Suppressor macrophage (primary cell): ENCODE results near the gene KLHL30.
A peak's percentile ranks its signal among the peaks of the same experiment; 100 is the strongest.

Experiments used
- DNase-seq, 4 experiments: peaks; one replicate each; pipeline ENCODE4 v3.0.0-alpha.2; 2020 to 2022

KLHL30 gene

DNA sequence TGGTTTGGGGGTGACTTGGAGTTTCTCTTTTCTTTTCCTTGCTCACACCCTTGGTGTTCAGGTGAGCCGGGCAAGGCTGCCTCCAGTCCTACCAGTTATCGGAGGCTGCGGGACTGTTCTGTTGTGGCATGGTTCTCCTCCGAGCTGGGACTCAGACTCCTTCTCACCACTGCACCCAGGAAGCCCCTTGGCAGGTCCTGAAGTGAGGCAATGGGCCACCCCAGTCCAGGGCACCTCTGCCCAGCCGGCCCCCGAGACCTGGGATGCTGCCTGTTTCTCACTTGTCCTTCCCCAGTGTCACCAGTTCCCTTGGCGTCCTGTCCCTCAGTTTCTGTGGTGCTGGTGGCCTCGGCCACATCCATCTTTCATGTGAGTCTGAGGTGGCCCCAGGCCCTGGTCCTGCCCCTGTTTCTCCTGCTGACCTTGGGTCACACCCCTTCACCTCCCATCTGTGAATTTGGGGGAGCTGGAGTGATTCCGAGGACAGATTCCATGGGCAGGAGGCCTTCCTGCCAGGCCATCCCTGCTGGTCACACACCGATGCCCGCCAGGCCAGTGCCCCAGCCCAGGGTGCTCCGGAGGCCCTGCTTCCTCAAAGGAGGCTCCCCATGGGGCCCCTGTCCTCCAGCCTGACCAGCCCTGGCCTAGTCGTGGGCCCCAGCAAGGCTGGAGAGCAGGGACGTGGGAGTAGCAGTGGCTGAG, 6.6 kb upstream of the KLHL30 start:
- DNase-seq = no peak

DNA sequence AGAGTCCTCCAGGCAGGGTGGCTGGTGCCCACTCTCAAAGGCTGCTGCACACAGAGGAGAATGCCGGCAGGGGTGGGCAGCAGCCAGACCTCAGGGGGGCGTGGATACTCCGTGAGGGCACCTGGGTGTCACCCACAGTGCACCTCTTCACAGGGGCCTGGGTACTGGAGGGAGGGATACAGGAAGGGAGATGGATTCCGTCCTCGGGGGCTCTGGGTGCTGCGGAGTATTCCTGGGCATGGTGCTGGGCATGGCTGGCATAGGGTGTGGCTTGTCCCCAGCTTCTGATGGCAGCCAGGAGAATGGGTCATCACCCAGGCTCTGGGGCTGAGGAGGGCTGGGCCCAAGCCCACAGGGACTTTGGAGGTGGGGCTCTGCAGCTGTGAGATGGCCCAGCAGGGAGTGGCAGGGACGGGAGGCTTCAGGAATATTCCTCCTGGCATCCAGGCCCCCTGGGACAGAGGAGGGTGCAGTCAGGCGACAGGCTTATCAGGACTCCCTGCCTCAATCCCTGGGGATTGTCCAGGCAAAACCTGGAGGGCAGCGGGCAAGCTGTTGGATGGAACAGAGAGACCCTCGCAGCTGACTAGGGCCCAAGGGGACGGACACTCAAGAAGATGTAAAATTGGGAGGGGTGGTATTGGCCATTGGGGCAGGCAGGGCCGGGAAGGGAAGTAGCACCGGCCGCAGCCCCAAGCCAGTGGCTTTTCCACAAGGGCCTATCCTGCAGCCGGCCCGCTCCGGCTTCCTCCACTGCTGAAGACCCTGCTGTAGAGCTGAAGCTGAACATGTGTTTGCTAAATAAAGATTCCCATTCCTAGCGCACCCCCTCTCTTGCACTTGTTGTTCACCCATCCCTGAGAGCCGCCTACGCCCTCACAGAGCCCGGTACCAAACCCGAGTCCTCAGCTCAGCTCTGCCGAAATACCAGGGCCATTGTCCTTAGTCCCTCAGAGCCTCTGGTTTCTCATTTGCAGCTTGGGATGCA, 5.7 kb upstream of the KLHL30 start:
- no peak for DNase-seq

DNA sequence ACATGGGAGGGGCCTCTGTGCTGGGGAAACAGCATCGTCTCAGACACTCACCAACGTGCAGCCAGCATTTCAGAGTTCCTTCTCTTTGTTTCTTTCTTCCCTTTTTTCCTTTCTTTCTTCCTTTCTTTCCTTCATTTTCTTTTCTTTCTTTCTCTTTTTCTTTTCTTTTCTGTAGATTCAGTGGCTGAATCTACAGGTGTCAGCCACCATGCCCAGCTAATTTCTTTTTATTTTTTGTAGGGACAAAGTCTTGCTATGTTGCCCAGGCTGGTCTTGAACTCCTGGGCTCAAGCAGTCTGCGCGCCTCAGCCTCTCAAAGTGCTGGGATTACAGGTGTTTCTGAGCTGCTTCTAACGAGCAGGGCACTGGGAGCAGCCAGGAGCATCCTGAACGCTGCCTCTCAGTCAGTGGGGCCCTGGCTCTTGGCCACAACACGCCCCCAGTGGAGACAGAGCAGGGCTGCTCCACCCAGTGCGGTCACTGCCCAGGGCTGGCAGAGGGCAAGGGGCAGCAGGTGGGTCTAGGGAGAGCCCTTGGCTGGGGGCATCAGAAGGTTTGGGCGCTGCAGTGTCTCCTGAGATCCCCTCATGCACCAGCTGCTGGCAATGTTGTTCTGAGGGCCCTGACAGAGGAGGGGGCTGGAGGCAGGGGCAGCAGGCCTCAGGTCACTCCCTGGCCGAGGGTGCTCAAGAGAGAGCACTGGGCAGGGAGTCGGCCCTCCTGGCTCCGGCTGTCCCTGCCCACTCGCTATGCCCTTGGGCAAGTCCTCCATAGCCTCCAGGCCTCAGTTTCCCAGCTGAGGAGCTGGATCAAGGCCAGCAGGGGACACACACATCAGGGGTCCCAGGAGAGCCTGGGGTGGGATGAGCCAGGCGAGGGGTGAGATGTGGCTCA, 4.7 kb upstream of the KLHL30 start:
- DNase-seq = no peak

DNA sequence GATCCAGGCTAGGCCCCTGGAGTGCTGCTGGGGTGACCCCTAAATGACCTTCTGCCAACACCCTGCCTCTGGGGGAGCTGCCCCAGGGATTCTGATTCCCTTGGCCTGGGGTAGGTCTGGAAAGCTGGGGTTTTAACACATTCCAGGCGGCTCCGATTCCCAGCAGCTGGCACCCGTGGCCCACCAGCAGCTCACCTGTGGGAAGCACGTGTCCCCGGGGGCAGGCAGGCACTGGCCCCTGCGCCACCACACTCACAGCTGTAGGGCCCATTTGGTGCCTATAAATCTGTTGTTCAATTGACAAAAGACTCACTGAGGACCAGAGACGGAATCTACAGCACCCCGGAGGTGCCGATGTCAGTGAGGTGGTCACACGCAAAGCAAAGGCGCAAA, 4.1 kb upstream of the KLHL30 start:
- no peak for DNase-seq

DNA sequence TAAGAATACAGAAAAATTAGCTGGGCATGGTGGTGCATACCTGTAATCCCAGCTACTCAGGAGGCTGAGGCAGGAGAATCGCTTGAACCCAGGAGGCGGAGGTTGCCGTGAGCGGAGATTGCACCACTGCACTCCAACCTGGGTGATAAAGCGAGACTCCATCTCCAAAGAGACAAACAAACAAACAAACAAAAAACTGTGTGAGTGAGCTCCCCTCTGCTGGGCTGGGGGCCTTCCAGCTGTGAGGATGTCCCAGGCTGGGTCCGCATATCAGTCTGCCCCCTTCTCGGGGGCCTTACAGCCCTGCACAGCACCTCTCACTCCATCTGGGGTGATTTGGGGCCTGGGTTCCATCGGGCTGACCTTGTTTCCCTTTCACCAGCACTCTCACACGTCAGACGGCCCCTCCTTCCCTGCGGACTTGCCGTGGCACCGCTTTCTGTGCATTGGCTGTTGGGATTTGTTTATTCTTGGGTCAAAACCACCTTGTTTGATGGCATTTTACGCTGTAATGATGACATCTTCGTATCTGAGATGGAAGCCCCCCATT, 2.8 kb upstream of the KLHL30 start:
- DNase-seq = no peak

DNA sequence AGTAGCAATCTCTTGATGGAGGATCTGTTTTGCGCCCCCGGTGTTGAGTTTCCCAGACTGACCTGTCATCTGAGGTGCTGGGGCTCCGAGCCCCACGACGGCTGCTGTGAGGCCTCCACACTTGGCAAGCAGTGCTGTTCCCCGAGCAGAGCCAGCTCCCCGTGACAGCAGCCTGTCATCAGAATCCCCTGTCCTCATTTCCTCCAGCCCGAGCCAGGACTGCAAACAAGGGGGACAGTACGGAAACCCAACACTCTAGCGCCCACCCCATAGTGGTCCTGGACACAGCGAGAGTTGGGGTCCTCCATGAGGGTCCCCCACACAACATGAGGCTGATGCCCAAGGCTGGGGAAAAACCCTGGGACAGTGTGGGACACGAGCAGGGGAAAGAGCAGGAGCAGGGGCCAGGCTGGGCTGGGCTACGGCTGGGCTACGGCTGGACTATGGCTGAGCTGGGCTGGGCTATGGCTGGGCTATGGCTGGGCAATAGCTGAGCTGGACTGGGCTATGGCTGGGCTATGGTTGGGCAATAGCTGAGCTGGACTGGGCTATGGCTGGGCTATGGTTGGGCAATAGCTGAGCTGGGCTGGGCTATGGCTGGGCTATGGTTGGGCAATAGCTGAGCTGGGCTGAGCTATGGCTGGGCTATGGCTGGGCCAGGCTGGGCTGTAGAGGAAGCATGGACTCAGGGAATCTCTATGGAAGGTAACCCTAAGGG, 1.5 kb upstream of the KLHL30 start:
- peak; percentile 54 to 85 (median 78) for DNase-seq

DNA sequence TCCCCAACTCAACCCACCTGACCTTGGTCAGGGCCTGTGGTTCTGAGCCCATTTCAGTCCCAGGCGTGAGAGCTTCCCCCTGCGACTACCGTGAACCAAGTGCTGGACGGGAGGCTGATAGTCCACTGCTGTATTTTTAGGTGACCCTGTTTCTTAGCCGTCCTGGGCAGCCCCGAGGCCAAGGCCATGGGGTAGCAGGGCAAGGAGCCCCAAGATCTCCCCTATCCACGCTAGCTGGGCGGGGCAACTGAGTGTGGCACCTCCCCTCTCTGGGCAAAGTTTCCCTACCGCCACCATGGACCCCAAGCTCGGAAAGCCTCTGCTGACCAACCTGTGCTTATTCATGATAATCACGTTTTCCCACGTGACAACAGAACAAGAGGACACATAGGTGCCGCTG, 583 bp upstream of the KLHL30 start:
- DNase-seq = no peak

DNA sequence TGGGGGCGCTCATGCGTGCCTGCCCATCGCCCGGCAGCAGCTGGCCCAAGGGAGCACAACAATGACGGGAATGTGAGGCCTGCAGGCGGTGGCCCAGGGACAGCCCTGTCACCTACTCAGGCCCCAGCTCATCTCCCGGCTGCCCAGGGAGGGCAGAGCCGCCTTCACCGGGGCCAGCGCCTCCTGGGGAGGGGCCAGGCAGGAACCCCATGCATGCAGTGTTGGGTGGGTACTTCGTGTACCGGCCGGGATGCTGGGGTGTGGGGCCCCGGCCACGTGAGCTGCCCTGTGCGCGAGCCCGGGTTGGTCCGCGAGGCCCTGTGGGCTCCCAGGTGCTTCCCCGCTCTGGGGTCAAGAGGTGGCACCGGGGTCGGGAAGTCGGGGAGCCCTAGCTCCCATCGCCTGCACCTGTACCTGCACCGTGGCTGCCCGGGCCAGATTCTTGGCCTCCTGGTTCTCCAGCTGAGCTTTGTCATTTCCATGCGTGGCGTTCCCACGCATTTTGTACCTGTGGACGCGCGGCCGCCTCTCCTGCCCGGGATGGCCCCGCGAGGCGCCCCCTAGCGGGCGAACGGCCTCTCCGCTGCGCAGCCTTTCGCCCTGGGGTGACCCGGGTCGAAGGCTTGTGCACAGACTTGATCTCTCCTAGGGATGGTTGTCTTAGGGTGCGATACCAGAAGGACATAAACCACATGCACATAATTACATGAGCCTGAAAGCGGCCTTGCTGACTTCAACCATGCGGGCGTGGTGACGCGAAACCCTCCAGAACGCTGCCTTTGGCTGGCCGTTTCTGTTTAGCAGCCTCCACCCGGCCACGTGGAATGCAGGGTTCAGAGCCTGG, 950 bp downstream of the KLHL30 start:
- peak in 3 of 4 experiments; percentile 11 to 42 (median 29) for DNase-seq

DNA sequence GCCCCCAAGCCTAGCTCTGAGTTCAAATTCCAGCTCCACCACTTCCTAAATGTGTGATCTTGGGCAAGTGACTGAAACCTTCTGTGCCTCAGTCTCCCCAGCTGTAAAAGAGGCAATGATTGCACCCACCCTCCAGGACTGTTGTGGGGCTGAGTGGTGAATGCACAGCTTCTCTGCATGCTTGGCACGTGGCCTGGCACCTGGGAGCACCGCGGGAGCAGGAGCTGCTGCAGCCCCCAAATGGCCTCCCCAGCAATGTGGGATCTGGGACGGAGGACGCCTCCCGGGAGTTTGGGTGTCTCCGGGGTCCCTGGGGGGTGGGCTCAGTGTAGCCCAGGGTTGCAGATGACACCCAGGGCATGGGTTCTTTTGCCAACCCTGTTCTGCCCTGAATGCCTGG, 1.6 kb downstream of the KLHL30 start:
- no peak for DNase-seq

DNA sequence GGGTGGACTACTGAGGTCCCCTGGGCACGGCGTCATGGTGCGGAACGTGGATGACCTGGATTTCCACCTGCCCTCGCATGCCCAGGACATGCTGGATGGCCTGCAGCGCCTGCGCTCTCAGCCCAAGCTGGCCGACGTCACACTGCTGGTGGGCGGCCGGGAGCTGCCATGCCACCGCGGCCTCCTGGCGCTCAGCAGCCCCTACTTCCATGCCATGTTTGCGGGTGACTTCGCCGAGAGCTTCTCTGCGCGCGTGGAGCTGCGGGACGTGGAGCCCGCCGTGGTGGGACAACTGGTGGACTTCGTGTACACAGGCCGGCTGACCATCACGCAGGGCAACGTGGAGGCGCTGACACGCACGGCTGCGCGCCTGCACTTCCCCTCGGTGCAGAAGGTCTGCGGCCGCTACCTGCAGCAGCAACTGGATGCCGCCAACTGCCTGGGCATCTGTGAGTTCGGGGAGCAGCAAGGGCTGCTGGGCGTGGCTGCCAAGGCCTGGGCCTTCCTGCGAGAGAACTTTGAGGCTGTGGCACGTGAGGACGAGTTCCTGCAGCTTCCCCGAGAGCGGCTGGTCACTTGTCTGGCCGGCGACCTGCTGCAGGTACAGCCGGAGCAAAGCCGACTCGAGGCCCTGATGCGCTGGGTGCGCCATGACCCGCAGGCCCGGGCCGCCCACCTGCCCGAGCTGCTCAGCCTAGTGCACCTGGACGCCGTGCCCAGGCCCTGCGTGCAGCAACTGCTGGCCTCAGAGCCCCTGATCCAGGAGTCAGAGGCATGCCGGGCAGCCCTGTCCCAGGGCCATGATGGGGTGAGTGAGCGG, 2.5 kb downstream of the KLHL30 start:
- no peak for DNase-seq

DNA sequence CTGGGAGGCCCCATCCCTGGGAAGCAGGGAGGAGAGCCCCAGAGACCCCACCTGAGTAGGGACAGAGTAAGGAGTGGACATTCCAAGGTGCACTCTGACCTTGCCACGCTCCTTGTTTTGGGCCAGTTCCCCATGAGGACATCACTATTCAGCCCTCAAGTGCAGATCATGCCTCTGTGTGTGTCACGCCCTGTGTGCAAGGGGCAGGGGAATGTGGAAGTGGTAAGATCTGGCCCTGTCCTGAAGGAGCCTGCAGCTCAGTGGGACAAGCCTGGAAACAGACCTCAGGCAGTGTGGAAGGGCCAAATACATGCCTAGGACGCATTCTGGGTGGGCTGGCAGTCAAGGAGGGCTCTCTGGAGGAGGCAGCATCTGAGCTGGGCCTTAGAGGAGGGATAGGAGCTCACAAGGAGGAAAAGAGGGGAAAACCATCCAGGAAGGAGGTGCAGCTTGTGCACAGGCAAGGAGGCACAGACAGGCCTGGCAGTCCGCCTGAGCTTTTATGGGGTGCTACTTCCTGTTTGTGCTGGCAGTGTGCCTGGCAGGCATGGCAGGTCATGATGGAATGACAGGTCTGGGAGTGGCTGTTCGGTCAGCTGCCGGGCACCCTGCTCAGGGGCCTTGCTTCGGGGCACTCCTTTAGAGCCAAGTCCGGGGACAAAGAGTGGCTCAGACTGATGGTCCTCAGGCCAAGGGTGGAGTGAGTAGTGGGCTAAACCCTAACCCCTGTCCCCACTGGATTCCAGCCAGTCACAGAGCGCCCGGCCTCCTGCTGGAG, 3.3 kb downstream of the KLHL30 start:
- DNase-seq = peak; percentile 68 to 84 (median 68)

DNA sequence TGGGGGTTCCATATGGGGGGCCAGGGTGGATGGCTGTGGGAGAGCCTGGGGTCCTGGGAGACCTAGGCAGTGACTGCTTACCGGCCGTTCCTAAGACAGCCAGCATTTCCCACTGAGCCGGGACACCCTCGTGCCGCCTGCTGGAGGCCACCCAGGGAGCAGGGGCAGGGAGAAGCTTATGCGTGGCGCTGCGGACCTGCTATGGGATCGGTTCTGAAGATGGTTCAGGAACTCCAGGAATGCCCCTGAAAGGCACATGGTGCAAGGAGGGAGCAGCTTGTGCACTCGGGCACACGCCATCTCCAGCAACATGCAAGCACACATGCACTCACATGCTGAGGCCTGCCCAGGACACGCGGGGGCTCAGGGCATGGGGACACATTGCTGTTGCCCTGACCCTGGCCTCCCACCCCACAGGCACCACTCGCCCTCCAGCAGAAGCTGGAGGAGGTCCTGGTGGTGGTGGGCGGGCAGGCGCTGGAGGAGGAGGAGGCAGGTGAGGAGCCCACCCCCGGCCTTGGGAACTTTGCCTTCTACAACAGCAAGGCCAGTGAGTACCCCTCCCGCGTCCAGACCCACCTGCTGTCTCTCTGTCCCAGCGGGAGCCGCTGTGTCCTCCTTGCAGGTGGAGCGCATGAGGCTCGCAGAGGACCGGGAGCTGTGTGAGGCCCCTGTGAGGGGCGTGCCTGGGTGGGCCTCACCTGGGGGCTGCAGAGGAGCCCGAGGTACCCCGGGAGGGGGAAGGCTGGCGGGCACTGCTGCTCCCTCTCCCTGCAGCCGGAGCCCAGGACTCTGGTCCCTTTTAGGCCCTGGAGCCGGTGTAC, 4.1 kb downstream of the KLHL30 start:
- DNase-seq = no peak

DNA sequence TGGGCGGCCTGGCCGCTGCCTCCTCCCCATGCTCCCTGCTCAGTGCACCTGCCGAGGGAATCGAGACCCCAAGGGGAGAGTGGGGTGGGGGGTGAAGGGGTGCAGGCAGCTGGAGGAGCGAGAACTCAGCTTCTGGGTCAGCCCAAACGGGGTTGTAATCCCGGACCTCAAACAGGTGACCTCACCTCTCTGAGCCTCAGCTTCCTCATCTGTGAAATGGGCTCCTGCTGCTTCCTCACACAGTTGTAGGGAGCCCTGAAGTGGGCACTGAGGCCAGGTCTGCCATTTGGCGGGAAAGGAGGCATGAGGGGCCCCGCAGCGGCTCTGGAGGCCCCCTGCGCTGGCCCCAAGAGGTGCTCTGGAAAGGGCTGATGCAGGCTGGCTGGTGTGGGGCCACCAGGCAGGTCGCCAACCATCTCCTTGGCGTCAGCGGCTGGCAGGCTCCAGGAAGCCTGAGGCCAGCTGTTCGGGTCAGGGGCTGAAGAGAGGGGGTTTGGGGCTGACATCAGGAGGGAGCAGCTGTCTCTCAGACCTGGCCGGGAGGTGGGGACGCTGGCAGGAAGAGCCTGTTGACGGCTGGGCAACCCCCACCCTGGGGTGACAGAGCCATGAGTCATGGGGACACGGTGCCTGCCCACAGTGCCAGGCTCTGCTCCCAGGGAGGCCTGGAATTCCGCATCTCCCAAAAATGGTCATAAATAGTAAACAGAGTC, 4.9 kb downstream of the KLHL30 start:
- peak in 3 of 4 experiments; percentile 10 to 28 (median 25) for DNase-seq

DNA sequence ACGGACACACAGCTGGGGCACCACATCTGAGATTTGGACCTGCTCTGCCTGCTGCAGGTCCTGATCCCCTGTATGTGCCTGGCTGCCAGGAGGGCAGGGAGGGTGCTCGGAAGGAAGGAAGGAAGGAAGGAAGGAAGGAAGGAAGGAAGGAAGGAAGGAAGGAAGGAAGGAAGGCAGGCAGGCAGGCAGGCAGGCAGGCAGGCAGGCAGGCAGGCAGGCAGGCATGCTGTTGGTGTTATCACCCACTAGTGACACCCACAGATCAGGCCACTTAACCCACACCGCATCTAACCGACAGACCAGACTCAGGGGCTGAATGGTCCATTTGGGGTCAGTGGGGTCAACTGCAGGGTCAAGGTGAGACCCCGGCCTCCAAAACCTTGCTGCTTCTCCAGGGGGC, 5.8 kb downstream of the KLHL30 start:
- DNase-seq = no peak

DNA sequence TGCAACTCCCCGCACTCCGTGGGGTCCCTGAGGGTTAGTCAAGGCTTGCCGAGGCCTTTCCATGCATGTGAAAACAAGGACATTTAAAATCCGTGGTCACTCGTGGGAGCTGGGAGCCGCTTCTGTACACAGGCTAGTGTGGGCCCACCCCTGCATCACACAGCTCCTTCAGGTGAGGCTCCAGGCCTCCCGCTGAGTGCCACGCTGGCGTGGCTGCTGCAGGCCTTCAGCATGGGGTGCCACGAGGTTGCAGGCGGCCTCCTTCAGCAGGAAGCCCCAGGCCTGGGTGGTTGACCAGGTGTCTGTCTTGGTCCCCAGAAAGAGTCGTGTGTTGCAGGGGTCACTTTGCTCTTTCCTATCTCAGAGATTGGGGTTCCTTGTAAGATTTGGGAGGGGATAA, 6.6 kb downstream of the KLHL30 start:
- DNase-seq = no peak

DNA sequence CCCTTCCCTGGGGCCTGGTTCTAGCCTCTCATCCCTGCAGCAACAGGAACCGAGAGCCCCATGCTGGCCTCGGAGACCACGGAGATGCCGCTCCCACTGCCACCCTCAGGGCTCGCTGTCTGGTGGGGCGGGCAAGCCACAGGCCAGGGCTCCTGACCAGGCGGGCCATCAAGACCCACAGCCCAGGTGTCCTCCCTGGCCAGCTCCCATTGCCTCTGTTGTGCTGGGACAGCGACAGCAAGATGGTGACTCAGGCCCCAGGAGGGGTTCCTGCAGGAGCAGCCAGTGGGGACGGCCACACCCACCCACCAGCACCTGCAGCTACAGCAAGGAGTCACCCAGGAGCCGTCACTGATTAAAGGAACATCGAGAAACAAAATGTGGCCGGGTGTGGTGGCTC, 7.4 kb downstream of the KLHL30 start:
- no peak for DNase-seq

DNA sequence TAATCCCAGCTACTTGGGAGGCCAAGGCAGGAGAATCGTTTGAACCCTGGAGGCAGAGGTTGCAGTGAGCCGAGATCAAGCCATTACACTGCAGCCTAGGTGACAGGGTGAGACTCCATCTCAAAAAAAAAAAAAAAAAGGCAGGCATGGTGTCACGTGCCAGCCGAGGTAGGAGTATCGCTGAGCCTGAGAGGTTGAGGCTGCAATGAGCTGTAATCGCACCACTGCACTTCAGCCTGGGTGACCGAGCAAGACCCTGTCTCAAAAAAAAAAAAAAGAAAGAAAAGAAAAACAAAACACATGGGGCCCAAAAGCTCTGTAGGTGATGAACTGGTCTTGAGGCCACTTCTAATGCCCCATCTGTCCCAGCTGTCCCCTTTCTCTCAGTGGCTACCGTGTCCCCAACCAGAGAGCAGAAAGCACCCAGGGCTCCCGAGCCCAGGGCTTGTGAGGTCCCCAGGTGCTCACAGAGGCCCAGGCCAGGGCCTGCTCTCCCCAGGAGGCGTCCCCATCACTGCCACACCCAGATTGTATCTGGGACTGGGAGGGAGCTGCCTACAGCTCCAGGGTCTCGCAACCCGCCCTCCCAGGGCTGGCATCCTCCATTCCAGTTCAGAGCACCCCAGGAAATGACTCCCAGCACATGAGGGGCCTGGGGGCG, 8.5 kb downstream of the KLHL30 start:
- no peak for DNase-seq
